Nephron progenitor cell (in vitro differentiated cells): Measurements from ENCODE around the gene IZUMO4.

ENCODE experiments used
- DNase-seq: peaks from one replicate; pipeline ENCODE4 v3.0.0; 2021
- H3K27ac Mint-ChIP-seq: 2 replicates; pipeline ENCODE4 v1.8.0; 2021; ENCODE audit warnings: mild to moderate bottlenecking, moderate library complexity, mixed read lengths
- H3K27me3 Mint-ChIP-seq: 2 replicates; pipeline ENCODE4 v1.8.0; 2021; ENCODE audit warnings: mild to moderate bottlenecking, low read depth, mixed read lengths; ENCODE audit not compliant: poor library complexity
- H3K36me3 Mint-ChIP-seq: 2 replicates; pipeline ENCODE4 v1.8.0; 2021; ENCODE audit warnings: low read depth, mixed read lengths
- H3K4me1 Mint-ChIP-seq: 2 replicates; pipeline ENCODE4 v1.8.0; 2021; ENCODE audit warnings: mixed read lengths
- H3K4me3 Mint-ChIP-seq: 2 replicates; pipeline ENCODE4 v1.8.0; 2021; ENCODE audit warnings: mild to moderate bottlenecking, moderate library complexity, mixed read lengths
- H3K9me3 Mint-ChIP-seq: 2 replicates; pipeline ENCODE4 v1.8.0; 2021; ENCODE audit warnings: mild to moderate bottlenecking, moderate library complexity, mixed read lengths
- CTCF ChIP-seq: fragments of 200-600 bp; sonication (generic); IDR thresholded peaks from 2 replicates; pipeline ENCODE4 v1.5.0; 2021; ENCODE audit warnings: antibody characterized with exemption

IZUMO4 gene

DNA sequence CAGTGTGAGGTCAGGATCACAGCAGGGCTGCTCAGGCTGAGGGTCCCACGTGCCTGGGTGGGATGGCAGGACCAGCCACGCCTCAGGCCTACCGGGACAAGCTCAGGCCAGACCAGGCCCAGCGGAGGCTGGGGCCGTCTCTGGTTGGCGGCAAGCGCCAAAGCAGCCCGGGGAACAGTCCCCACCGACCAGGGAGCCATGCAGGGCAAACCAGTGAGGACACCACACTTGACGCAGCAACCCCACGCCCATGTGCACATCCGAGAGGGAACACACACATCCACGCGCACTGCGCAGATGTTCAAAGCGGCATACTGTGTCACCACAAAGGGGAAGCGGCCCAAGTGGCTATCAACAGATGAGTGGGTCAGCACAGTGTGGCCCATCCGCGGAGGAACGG, 15.2 kb downstream of the IZUMO4 start:
- DNase-seq = no peak
- TF ChIP-seq CTCF = no peak
- Mint-ChIP-seq H3K4me1 (no peaks in the 10 kb centered on the region), H3K36me3 (peaks cover 40% of the 10 kb centered on the region), H3K27me3 (peaks cover 5% of the 10 kb centered on the region), H3K9me3 (no peaks in the 10 kb centered on the region), H3K27ac (peak overlapping the region; percentile 69), H3K4me3 (no peak overlapping the region)

- Mint-ChIP-seq H3K4me1 (no peaks in the 10 kb centered on the region), H3K27ac (no peak overlapping the region), H3K4me3 (no peak overlapping the region), H3K9me3 (no peaks in the 10 kb centered on the region), H3K36me3 (peaks cover 33% of the 10 kb centered on the region), H3K27me3 (peaks cover 3% of the 10 kb centered on the region)
- no peak for DNase-seq
- TF ChIP-seq CTCF = no peak
Observed at GRCh38 chr19:2112516-2113320, 16.0 kb downstream of the IZUMO4 start.

- Mint-ChIP-seq H3K36me3 (peaks cover 31% of the 10 kb centered on the region), H3K27ac (peak overlapping the region; percentile 4), H3K4me3 (no peak overlapping the region), H3K27me3 (no peaks in the 10 kb centered on the region), H3K9me3 (no peaks in the 10 kb centered on the region), H3K4me1 (no peaks in the 10 kb centered on the region)
- TF ChIP-seq CTCF = no peak
- DNase-seq = no peak
Observed at GRCh38 chr19:2113439-2114211, 16.9 kb downstream of the IZUMO4 start.

DNA sequence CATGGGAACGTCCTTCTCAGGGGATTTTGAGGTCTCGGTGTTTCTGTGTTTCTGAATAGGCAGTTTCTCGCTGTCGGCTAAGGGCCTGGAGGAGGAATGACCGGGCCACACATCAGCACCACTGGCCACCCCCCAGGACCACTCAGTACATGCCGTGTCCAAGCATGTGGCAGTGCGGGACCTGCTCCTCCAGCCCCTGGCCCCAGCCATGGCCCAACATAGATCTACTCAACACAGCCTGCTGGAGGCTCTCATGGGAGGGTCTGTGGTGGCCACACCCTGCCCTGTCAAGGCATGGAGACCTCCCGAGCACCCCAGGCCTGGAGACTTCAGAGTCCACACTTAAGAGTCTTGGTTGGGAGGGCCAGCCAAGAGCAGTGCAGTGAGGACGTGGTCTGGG, 17.5 kb downstream of the IZUMO4 start:
- Mint-ChIP-seq H3K27ac (peak overlapping the region; percentile 4), H3K36me3 (peaks cover 32% of the 10 kb centered on the region), H3K9me3 (no peaks in the 10 kb centered on the region), H3K27me3 (no peaks in the 10 kb centered on the region), H3K4me3 (no peak overlapping the region), H3K4me1 (no peaks in the 10 kb centered on the region)
- TF ChIP-seq CTCF = no peak
- no peak for DNase-seq

GRCh38 chr19:2114821-2115220, 18.1 kb downstream of the IZUMO4 start:
- Mint-ChIP-seq H3K27me3 (no peaks in the 10 kb centered on the region), H3K36me3 (peaks cover 29% of the 10 kb centered on the region), H3K4me3 (no peak overlapping the region), H3K4me1 (no peaks in the 10 kb centered on the region), H3K27ac (no peak overlapping the region), H3K9me3 (no peaks in the 10 kb centered on the region)
- TF ChIP-seq CTCF = no peak
- no peak for DNase-seq
